ENCODE measurements around the gene ARAP3. TPM values are rescaled to one million over a fixed set of nuclear protein-coding genes. Genes with fewer than 3 reads are reported as not detected.

ARAP3 gene
- total RNA-seq, 1 experiment from 2014 or later: 27.6 TPM

- Histone ChIP-seq H4K91ac (ENCODE audit: insufficient read length, low read depth, low read length) (no peak overlapping the region), H3K14ac (ENCODE audit: insufficient read depth, low read length) (no peak overlapping the region), H3K27me3 (ENCODE audit: insufficient read depth, low read length) (no peaks in the 10 kb centered on the region), H3T11ph (ENCODE audit: low read length) (no peak overlapping the region), H3K4me1 (ENCODE audit: insufficient read depth, low read length) (peaks cover 7% of the 10 kb centered on the region), H3K56ac (ENCODE audit: insufficient read length, low read depth, low read length) (no peak overlapping the region), H3K18ac (ENCODE audit: insufficient read length, low read depth, low read length) (no peak overlapping the region), H2BK15ac (ENCODE audit: low read depth, low read length) (no peak overlapping the region), H3K23me2 (ENCODE audit: insufficient read length, low read depth, low read length, poor library complexity, severe bottlenecking) (no peaks in the 10 kb centered on the region), H4K8ac (replicated peaks; ENCODE audit: insufficient read length, low read depth, low read length) (no peak overlapping the region), H4K20me1 (ENCODE audit: control insufficient read depth, insufficient read depth, insufficient read length) (no peaks in the 10 kb centered on the region), H3K27ac (ENCODE audit: insufficient read length, low read depth, low read length) (no peak overlapping the region), H3K79me1 (ENCODE audit: insufficient read depth, low read depth, low read length, poor library complexity, severe bottlenecking) (no peaks in the 10 kb centered on the region), H2AK5ac (ENCODE audit: insufficient read length, low read length) (no peak overlapping the region), H2BK12ac (ENCODE audit: insufficient read length, low read depth, low read length) (no peak overlapping the region), H2BK20ac (ENCODE audit: low read depth, low read length, poor library complexity, severe bottlenecking) (no peak overlapping the region), H2BK5ac (ENCODE audit: insufficient read length, low read length) (no peak overlapping the region), H3K9ac (ENCODE audit: extremely low read depth, insufficient read length, low read length) (no peak overlapping the region), H3K4ac (ENCODE audit: low read depth, low read length) (no peak overlapping the region), H3K79me2 (ENCODE audit: insufficient read depth, low read length) (no peaks in the 10 kb centered on the region), H2AFZ (ENCODE audit: low read length) (no peak overlapping the region), H2BK120ac (ENCODE audit: low read depth, low read length, poor library complexity, severe bottlenecking) (no peak overlapping the region), H3K9me3 (ENCODE audit: control insufficient read depth, low read depth, low read length) (no peaks in the 10 kb centered on the region), H3K4me2 (ENCODE audit: insufficient read depth, insufficient read length, low read length) (no peak overlapping the region), H4K5ac (ENCODE audit: insufficient read length, low read depth, low read length) (no peak overlapping the region), H3K23ac (ENCODE audit: insufficient read length, low read depth, low read length) (no peak overlapping the region)
- H3K4me1 Mint-ChIP-seq: peaks cover 31 to 36% of the 10 kb centered on the region in 2 experiments
- TF ChIP-seq CTCF (conservative IDR thresholded peaks at IDR 0.05): no peak
- peaks cover 27% of the 10 kb centered on the region for H3K27me3 Mint-ChIP-seq (ENCODE audit: low read depth)
- no peaks in the 10 kb centered on the region for H3K36me3 Mint-ChIP-seq (ENCODE audit: insufficient read depth in 1 of 3, low read depth in 3 of 3)
- no peak overlapping the region; a peak in 1 of 5 replicates for H3K4me3 Mint-ChIP-seq
- WGBS (ENCODE audit: extremely low coverage, insufficient read length, low lambda C conversion rate): no CpG with 5 or more reads among the region's 9 CpGs
- DNase-seq: no peak
- no peaks in the 10 kb centered on the region for H3K9me3 Mint-ChIP-seq
- no peak overlapping the region for H3K27ac Mint-ChIP-seq
Observed at GRCh38 chr5:141691286-141691866, 9.3 kb upstream of the ARAP3 start.

Data from H9 (cell line).